HepG2 (cell line): ENCODE data around the gene STX5. TPM values are rescaled to one million over a fixed set of nuclear protein-coding genes. Genes with fewer than 3 reads are reported as not detected.

ENCODE experiments used
- AFF4 ChIP-seq: sonication (generic); formaldehyde crosslinking; IDR thresholded peaks from 2 replicates; pipeline ENCODE4 v1.4.0; 2020; ENCODE audit warnings: missing genetic modification reagents
- EED ChIP-seq: sonication (generic); formaldehyde crosslinking; IDR thresholded peaks from 2 replicates; pipeline ENCODE4 v1.5.0; 2020; ENCODE audit warnings: mild to moderate bottlenecking, missing genetic modification reagents
- FOXC1 ChIP-seq: sonication (generic); formaldehyde crosslinking; IDR thresholded peaks from 2 replicates; pipeline ENCODE4 v1.8.0; 2022; ENCODE audit warnings: mild to moderate bottlenecking, missing genetic modification reagents, borderline replicate concordance
- FOXP4 ChIP-seq: sonication (generic); formaldehyde crosslinking; IDR thresholded peaks from 2 replicates; pipeline ENCODE4 v1.4.0; 2020; ENCODE audit warnings: missing genetic modification reagents
- HCFC1 ChIP-seq: fragments of 150-350 bp; IDR thresholded peaks from 2 replicates; pipeline ENCODE4 v1.6.1; 2014; ENCODE audit warnings: low read depth, low read length
- HOXA3 ChIP-seq: sonication (generic); formaldehyde crosslinking; IDR thresholded peaks from 2 replicates; pipeline ENCODE4 v1.5.0; 2020; ENCODE audit warnings: missing genetic modification reagents
- KDM2A ChIP-seq: sonication (generic); formaldehyde crosslinking; IDR thresholded peaks from 2 replicates; pipeline ENCODE4 v1.4.0; 2020; ENCODE audit warnings: low read depth, missing genetic modification reagents, borderline replicate concordance
- KDM5B ChIP-seq: sonication (generic); formaldehyde crosslinking; IDR thresholded peaks from 2 replicates; pipeline ENCODE4 v1.4.0; 2020; ENCODE audit warnings: missing genetic modification reagents, mild to moderate bottlenecking, borderline replicate concordance
- MED8 ChIP-seq: sonication (generic); formaldehyde crosslinking; IDR thresholded peaks from 2 replicates; pipeline ENCODE4 v1.8.1; 2023; ENCODE audit warnings: mild to moderate bottlenecking, missing genetic modification reagents; ENCODE audit not compliant: insufficient replicate concordance
- PCBP2 ChIP-seq: fragments of 200-400 bp; formaldehyde crosslinking; optimal IDR thresholded peaks from 2 replicates; pipeline ENCODE3; 2018; ENCODE audit warnings: low read length, low read depth; ENCODE audit not compliant: poor library complexity, severe bottlenecking
- RAD21 ChIP-seq: fragments of 450-650 bp; formaldehyde crosslinking; IDR thresholded peaks from 2 replicates; pipeline ENCODE4 v1.5.0; 2020; ENCODE audit warnings: mild to moderate bottlenecking
- THAP11 ChIP-seq: IDR thresholded peaks from 2 replicates; pipeline ENCODE4 v1.6.1; 2016; ENCODE audit warnings: missing biosample characterization, missing genetic modification reagents
- ZBTB39 ChIP-seq: sonication (generic); formaldehyde crosslinking; IDR thresholded peaks from 2 replicates; pipeline ENCODE4 v1.5.0; 2020; ENCODE audit warnings: missing genetic modification reagents
- ZGPAT ChIP-seq: IDR thresholded peaks from 2 replicates; pipeline ENCODE4 v1.6.1; 2016; ENCODE audit warnings: mild to moderate bottlenecking
- ZNF17 ChIP-seq: sonication (generic); formaldehyde crosslinking; IDR thresholded peaks from 2 replicates; pipeline ENCODE4 v1.5.0; 2020; ENCODE audit warnings: mild to moderate bottlenecking, missing genetic modification reagents
- ZNF205 ChIP-seq: IDR thresholded peaks from 2 replicates; pipeline ENCODE4 v1.6.1; 2018; ENCODE audit warnings: missing biosample characterization, missing genetic modification reagents
- ZNF251 ChIP-seq: sonication (generic); formaldehyde crosslinking; IDR thresholded peaks from 2 replicates; pipeline ENCODE4 v1.9.0; 2021; ENCODE audit warnings: mild to moderate bottlenecking, missing genetic modification reagents
- polyA plus RNA-seq, 8 experiments: library from polyadenylated mRNA; depleted of rRNA in 3 of 8; stranded (reverse) in 7 of 8; unstranded in 1 of 8; fragments of >200 nt; fragmentation: Illumina TruSeq in 4 of 8; extraction: Trizol in 4 of 8; gene quantifications; 2 replicates each; pipeline versions ENCODE4 v1.2.1 to v1.2.3, GENCODE V29; 2011 to 2016; ENCODE audit warnings: low read depth in 4 of 8, missing spikeins in 1 of 8, mixed read lengths in 1 of 8; ENCODE audit not compliant: insufficient read depth in 1 of 8
- total RNA-seq, 5 experiments: library from RNA; depleted of rRNA; stranded (reverse); fragments of >200 nt; fragmentation: Illumina TruSeq; extraction: Trizol; gene quantifications; 2 replicates each; pipeline ENCODE4 v1.2.3, GENCODE V29; 2016; ENCODE audit warnings: low read depth in 1 of 5

STX5 gene
- total and polyA plus RNA-seq, 2 of the 13 experiments (the other 11 are each of a cell fraction or from before 2014, with no cell fraction given) = 26.9 to 30.0 TPM

DNA sequence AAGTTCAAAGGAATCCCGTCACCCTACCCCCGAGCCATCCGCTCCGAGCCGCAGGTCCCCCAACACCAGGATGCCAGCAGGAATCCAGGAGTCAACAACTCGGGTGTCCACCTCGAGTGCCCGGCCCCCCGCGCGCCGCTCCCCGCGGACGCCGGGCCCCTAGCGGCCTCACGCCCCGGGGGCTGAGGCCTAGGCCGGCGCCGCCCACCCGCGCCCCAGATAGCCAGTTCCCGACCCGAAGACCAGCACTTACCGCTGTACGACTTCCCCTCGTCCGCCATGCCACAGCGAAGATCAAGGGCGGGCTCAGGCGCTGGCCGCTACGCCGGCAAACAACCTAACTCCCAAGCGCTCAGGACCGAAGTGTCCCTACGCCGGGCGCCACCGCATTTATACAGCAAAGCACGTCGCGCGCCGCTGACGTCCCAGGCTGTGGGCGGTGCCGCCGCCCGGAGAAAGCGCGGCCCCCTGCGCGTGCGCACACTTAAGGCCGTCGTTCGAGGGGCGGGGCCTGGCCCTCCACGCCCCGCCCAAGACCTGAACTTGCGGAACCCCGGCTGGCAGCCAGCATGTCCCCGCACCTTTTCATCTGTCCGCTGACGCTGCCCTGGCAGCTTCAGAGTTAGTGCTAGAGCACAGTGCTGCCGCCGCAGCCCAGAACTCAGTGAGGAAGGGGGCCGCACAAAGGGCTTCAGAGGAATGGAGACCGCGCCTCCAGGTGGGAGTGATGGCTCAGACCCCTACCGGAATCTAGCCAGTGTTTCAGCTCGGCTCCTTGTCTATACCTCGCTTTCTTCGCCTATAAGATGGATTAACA, 26.6 kb downstream of the STX5 start, which contains the start of gene NXF1 (continued):
- TF ChIP-seq HOXA3 (CRISPR knock-in tag) = peak; percentile 89
- TF ChIP-seq ZGPAT (CRISPR knock-in tag) = peak; percentile 94
- TF ChIP-seq MED8 (CRISPR knock-in tag) = peak; percentile 68
- 0 out of 2 replicates have a peak, but pooled peaks have one; percentile 48 for TF ChIP-seq EED (CRISPR knock-in tag)
- peak; percentile 90 for TF ChIP-seq KDM5B
- TF ChIP-seq RAD21 (CRISPR knock-in tag) = peak; percentile 66; the same call in 1 of the 2 replicates
- TF ChIP-seq AFF4 (CRISPR knock-in tag) = peak; percentile 96
- TF ChIP-seq ZNF205 (CRISPR knock-in tag) = peak; percentile 86
- TF ChIP-seq HCFC1 = peak; percentile 45; the same call in 1 of the 2 replicates
- TF ChIP-seq ZNF251 (CRISPR knock-in tag) = 0 out of 2 replicates have a peak, but pooled peaks have one; percentile 34
- peak; percentile 89 for TF ChIP-seq THAP11 (CRISPR knock-in tag)
- no peak for TF ChIP-seq ZBTB39 (CRISPR knock-in tag)
- TF ChIP-seq KDM2A (CRISPR knock-in tag) = peak; percentile 100
- TF ChIP-seq PCBP2 = no peak
- peak; percentile 83; the same call in 1 of the 2 replicates for TF ChIP-seq FOXC1 (CRISPR knock-in tag)
- peak; percentile 29; the same call in 1 of the 2 replicates for TF ChIP-seq FOXP4 (CRISPR knock-in tag)
- TF ChIP-seq ZNF17 (CRISPR knock-in tag) = no peak
